Measurements from ENCODE around the gene ARRDC1. TPM values are rescaled to one million over a fixed set of nuclear protein-coding genes. Genes with fewer than 3 reads are reported as not detected.

ARRDC1 gene
- total and polyA plus RNA-seq, 9 donors, result 5.2 to 46.2 (median 13.8) TPM

DNA sequence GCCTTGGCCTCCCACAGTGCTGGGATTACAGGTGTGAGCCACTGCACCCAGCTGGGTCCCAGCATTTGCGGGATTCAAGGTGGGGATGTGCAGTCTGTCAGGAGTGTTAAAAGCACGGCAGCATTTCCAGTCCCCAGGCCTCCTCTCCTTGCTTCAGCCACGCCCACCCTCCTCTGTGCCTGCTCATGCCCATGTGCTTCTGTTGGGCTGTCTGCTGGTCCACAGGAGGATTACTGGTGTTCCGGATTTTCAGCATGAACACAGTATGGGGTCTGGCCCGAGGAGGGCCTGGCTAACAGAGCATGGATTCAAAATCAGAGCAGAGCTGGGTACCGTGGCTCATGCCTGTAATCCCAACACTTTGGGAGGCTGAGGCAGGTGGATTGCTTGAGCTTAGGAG, 5.5 kb downstream of the ARRDC1 start:
- no peak overlapping the region for H3K27ac ChIP-seq
- H3K4me1 ChIP-seq (ENCODE audit: insufficient read depth), result peaks cover 12% of the 10 kb centered on the region
- TF ChIP-seq EP300 (IDR thresholded peaks at IDR 0.05) (no peak), POLR2A (IDR thresholded peaks at IDR 0.05) (no peak)
- TF ChIP-seq, protein P1, sequence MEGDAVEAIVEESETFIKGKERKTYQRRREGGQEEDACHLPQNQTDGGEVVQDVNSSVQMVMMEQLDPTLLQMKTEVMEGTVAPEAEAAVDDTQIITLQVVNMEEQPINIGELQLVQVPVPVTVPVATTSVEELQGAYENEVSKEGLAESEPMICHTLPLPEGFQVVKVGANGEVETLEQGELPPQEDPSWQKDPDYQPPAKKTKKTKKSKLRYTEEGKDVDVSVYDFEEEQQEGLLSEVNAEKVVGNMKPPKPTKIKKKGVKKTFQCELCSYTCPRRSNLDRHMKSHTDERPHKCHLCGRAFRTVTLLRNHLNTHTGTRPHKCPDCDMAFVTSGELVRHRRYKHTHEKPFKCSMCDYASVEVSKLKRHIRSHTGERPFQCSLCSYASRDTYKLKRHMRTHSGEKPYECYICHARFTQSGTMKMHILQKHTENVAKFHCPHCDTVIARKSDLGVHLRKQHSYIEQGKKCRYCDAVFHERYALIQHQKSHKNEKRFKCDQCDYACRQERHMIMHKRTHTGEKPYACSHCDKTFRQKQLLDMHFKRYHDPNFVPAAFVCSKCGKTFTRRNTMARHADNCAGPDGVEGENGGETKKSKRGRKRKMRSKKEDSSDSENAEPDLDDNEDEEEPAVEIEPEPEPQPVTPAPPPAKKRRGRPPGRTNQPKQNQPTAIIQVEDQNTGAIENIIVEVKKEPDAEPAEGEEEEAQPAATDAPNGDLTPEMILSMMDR (IDR thresholded peaks at IDR 0.05), result no peak
- H3K36me3 ChIP-seq, result no peaks in the 10 kb centered on the region
- WGBS, 3 donors, result 63 to 83% (median 63%) methylated on average over 6 of the region's 6 CpGs
- intact Hi-C loops (cut with DNase I), result no loop called here
- H3K27me3 ChIP-seq, result no peaks in the 10 kb centered on the region
- DNase-seq, result no peak
- H3K4me3 ChIP-seq, result no peak overlapping the region
- H3K9me3 ChIP-seq, result no peaks in the 10 kb centered on the region

DNA sequence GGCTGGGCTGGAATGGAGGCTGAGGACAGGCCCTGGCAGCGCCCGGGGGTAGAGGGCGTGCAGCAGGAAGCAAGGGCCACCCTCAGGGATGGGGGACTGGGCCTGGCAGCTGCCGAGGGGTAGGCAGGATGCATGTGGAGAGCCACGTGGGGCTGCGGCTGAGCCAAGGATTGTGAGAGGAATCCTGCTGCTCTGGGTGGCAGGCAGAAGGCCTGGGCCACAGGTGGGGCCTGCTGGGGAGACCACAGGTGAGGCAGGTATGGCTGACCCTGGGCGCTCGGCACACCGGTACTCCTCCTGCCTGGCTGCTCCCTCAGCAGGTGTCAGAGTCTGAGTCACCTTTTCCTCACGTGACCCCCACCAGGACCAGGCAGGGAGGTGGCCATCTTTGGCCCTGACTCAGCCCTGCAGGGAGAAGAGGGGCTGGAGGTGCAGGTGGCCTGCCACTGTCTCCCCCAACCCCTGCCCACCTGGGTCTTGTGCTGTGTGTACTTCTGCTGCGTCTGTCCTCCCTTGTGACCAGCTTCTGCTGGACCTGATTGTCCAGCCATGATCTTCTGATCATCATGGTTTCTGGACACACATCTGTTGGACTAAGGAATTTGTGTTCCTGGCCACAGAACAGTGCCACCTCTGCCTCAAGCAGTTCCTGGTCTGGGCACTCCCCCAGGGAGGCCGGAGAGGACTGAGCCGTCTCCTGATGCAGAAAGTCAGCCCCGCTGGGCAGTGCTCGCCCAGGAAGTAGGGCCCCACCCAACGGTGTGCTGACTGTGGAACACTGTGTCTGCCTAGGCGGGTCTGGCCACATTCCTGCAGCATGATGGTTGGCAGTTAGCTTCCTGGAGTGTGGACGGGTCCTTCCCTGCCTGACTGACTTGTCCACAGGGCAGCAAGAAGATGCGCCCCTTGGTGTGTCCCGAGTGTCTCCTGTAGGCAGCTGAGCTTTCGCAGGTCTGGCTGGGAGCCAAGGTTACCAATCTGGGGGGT, 6.4 kb downstream of the ARRDC1 start:
- 32 to 46% (median 32%) methylated on average over 21 of the region's 21 CpGs for WGBS, 3 donors
- intact Hi-C loops (cut with DNase I), result no loop called here
- Histone ChIP-seq H3K9me3 (no peaks in the 10 kb centered on the region), H3K27ac (no peak overlapping the region), H3K4me3 (no peak overlapping the region), H3K4me1 (ENCODE audit: insufficient read depth) (peaks cover 6% of the 10 kb centered on the region), H3K36me3 (no peaks in the 10 kb centered on the region), H3K27me3 (no peaks in the 10 kb centered on the region)
- TF ChIP-seq, protein P1 (IDR thresholded peaks at IDR 0.05), result no peak
- TF ChIP-seq EP300 (IDR thresholded peaks at IDR 0.05) (no peak), POLR2A (IDR thresholded peaks at IDR 0.05) (no peak)
- DNase-seq, result peak in 2 of 5 donors; percentile 24 to 56

DNA sequence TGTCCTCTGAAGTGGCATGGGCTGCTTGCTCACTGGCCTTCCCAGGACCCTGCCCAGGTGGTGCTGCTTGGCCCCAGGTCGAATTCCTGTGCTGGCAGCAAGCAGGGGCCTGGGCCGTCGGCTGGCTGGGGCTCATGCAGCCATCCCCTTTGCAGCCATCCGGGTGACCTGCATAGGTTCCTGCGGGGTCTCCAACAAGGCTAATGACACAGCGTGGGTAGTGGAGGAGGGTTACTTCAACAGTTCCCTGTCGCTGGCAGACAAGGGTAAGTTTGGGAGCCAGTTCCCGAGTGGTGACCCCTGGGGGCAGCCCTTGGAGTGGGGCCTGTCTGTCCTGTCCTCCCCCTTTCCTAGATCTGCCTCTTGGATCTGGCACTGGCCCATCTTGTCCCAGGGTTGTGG, 7.3 kb downstream of the ARRDC1 start:
- Histone ChIP-seq H3K9me3 (no peaks in the 10 kb centered on the region), H3K27me3 (no peaks in the 10 kb centered on the region), H3K27ac (no peak overlapping the region), H3K36me3 (no peaks in the 10 kb centered on the region), H3K4me3 (no peak overlapping the region), H3K4me1 (ENCODE audit: insufficient read depth) (peaks cover 9% of the 10 kb centered on the region)
- TF ChIP-seq POLR2A (IDR thresholded peaks at IDR 0.05) (no peak), EP300 (IDR thresholded peaks at IDR 0.05) (no peak)
- TF ChIP-seq, protein P1 (IDR thresholded peaks at IDR 0.05), result no peak
- 39 to 56% (median 46%) methylated on average over 8 of the region's 8 CpGs for WGBS, 3 donors
- intact Hi-C loops (cut with DNase I), result no loop called here
- no peak for DNase-seq

DNA sequence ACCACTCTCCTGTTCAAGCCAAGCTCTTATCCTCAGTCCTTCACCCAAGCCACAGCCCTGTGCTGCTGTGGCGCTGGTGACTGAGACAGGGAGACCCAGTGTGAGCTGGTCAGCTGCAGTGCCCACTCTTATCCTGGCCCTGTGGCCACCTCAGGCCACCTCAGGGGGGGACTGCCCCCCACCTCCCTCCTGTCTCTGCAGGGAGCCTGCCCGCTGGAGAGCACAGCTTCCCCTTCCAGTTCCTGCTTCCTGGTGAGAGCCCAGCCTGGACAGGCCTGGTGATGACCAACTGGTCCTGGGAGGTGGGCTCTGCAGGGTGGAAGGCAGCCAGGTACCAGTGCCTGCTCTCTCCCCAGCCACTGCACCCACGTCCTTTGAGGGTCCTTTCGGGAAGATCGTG, 7.8 kb downstream of the ARRDC1 start:
- peaks cover 12% of the 10 kb centered on the region for H3K4me1 ChIP-seq (ENCODE audit: insufficient read depth)
- intact Hi-C loops (cut with DNase I), result no loop called here
- H3K36me3 ChIP-seq, result no peaks in the 10 kb centered on the region
- H3K4me3 ChIP-seq, result no peak overlapping the region
- DNase-seq, result no peak
- 78 to 83% (median 79%) methylated on average over 5 of the region's 5 CpGs for WGBS, 3 donors
- no peak overlapping the region for H3K27ac ChIP-seq
- H3K27me3 ChIP-seq, result no peaks in the 10 kb centered on the region
- TF ChIP-seq, protein P1 (IDR thresholded peaks at IDR 0.05), result no peak
- no peak for TF ChIP-seq POLR2A (IDR thresholded peaks at IDR 0.05)
- TF ChIP-seq EP300 (IDR thresholded peaks at IDR 0.05), result no peak
- H3K9me3 ChIP-seq, result no peaks in the 10 kb centered on the region

Measured in ovary (tissue), 9 donors.